Smooth muscle cell (in vitro differentiated cells): ENCODE results near the gene SCIMP. TPM values are rescaled to one million over a fixed set of nuclear protein-coding genes. Genes with fewer than 3 reads are reported as not detected.

Experiments
- DNase-seq: peaks from one replicate; lab custom pipeline; 2025; ENCODE audit not compliant: unreplicated experiment; lab: John Stamatoyannopoulos, UW
- H2AFZ ChIP-seq: fragments of 200-600 bp; sonication (generic); 2 replicates; pipeline ENCODE4 v1.6.0; 2016; ENCODE audit warnings: antibody characterized with exemption, low read depth, mild to moderate bottlenecking
- H3F3A ChIP-seq: fragments of 200-600 bp; sonication (generic); 2 replicates; pipeline ENCODE4 v1.6.0; 2017; ENCODE audit warnings: antibody characterized with exemption, low read depth
- H3K27ac ChIP-seq: fragments of 200-600 bp; sonication (generic); 2 replicates; pipeline ENCODE4 v1.5.1; 2016; ENCODE audit warnings: low read depth, mild to moderate bottlenecking
- H3K27me3 ChIP-seq: fragments of 200-600 bp; sonication (generic); 2 replicates; pipeline ENCODE4 v1.6.1; 2016; ENCODE audit warnings: low read depth, mild to moderate bottlenecking
- H3K36me3 ChIP-seq: fragments of 200-600 bp; sonication (generic); 2 replicates; pipeline ENCODE4 v1.5.1; 2016; ENCODE audit warnings: low read depth
- H3K4me1 ChIP-seq: fragments of 200-600 bp; sonication (generic); 2 replicates; pipeline ENCODE4 v1.5.1; 2016; ENCODE audit warnings: low read depth
- H3K4me2 ChIP-seq: fragments of 200-600 bp; sonication (generic); 2 replicates; pipeline ENCODE4 v1.6.0; 2016; ENCODE audit warnings: mild to moderate bottlenecking
- H3K4me3 ChIP-seq: fragments of 200-600 bp; sonication (generic); 2 replicates; pipeline ENCODE4 v1.5.1; 2016; ENCODE audit warnings: mild to moderate bottlenecking
- H3K79me2 ChIP-seq: fragments of 200-600 bp; sonication (generic); 2 replicates; pipeline ENCODE4 v1.6.0; 2016; ENCODE audit warnings: low read depth, mild to moderate bottlenecking
- H3K9ac ChIP-seq: fragments of 200-600 bp; sonication (generic); 2 replicates; pipeline ENCODE4 v1.6.0; 2016; ENCODE audit warnings: low read depth
- H3K9me3 ChIP-seq: fragments of 200-600 bp; sonication (generic); replicated peaks from 2 replicates; pipeline ENCODE4 v1.5.1; 2016; ENCODE audit warnings: low read depth
- H4K20me1 ChIP-seq: fragments of 200-600 bp; sonication (generic); 2 replicates; pipeline ENCODE4 v1.6.0; 2016; ENCODE audit warnings: low read depth
- CTCF ChIP-seq: fragments of 200-600 bp; sonication (generic); IDR thresholded peaks from 2 replicates; pipeline ENCODE4 v1.5.1; 2017; ENCODE audit warnings: borderline replicate concordance, mild to moderate bottlenecking, antibody characterized with exemption; ENCODE audit not compliant: insufficient read depth, poor library complexity, severe bottlenecking
- WGBS: methylation state at CpG from one replicate; pipeline ENCODE4 v1.1.7; 2016; ENCODE audit warnings: low lambda C conversion rate; 5-methylcytosine and 5-hydroxymethylcytosine counted together
- polyA plus RNA-seq: library from polyadenylated mRNA; unstranded; fragments of >200 nt; fragmentation: Nextera tagmentation; extraction: Ambion mirVana; gene quantifications from 2 replicates; pipeline ENCODE4 v1.2.1, GENCODE V29; 2016
- total RNA-seq: library from RNA; depleted of rRNA; stranded (reverse); fragments of >200 nt; gene quantifications from 2 replicates; pipeline ENCODE4 v1.2.3, GENCODE V29; 2014

Gene SCIMP
- total and polyA plus RNA-seq, 2 experiments from 2014 or later = 0.07 TPM; not detected in 1

DNA sequence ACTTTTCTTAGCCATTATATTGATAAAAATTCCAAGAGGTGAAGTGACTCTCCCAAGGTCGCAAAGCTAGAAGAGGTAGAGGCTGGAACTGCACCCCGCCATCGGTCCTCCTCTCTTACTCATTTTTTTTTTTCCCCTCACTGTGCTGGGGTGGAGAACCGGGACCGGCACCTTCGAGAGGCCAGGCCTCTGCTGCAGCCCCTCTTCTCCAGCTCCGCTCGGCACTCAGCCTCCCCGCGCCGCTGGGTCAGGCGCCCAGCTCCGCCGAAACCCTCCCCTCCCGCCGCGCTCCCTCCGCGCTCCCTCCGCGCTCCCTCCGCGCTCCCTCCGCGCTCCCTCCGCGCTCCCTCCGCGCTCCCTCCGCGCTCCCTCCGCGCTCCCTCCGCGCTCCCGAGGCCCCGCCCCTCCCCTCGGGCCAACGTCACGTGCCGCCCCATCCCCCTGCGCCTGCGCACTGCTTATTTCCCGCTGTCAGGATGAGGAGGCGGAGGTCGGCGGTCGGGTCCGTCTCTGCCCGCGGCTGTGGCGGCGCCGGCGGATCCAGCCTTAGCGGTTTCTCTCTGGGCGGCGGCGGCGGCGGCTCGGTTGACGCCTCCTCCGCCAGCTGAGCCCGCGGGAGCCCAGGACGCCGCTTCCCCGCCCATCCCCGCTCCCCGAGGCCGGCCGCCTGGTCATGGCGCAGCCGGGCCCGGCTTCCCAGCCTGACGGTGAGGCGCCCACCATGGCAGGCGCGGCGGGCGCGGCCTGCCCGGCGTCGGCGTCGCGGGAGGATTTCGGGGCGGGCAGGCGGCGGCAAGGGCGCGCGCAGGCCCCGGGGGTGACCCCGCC lies 47.4 kb upstream of the SCIMP start, which contains the start of gene RABEP1:
Gene RABEP1 (plus strand): TSS at position 471 of the 828 bp plus-strand sequence. CDS start 203 bp downstream, at position 674.
- no peaks in the 10 kb centered on the region for H3K36me3 ChIP-seq
- WGBS = under 1% methylated on average over 52 of the region's 98 CpGs
- H3K9me3 ChIP-seq = no peaks in the 10 kb centered on the region
- TF ChIP-seq CTCF = no peak
- H3K27me3 ChIP-seq = no peaks in the 10 kb centered on the region
- H3K4me3 ChIP-seq = peak within 1 kb of the TSS; percentile 93
- H3K4me1 ChIP-seq = peaks cover 9% of the 10 kb centered on the region
- peak; percentile 84 for DNase-seq
- H4K20me1 ChIP-seq = peaks cover 44% of the 10 kb centered on the region
- peak within 1 kb of the TSS; percentile 75 for H3K27ac ChIP-seq
- H3F3A ChIP-seq = peaks cover 14% of the 10 kb centered on the region
- H2AFZ ChIP-seq = peak within 1 kb of the TSS; percentile 61
- H3K79me2 ChIP-seq = peaks cover 44% of the 10 kb centered on the region
- H3K4me2 ChIP-seq = peak within 1 kb of the TSS; percentile 95
- peak within 1 kb of the TSS; percentile 86 for H3K9ac ChIP-seq

GRCh38 chr17:5272322-5272721 lies 37.7 kb upstream of the SCIMP start:
- WGBS = 82% methylated on average over 6 of the region's 6 CpGs
- Histone ChIP-seq H3K4me2 (no peak overlapping the region), H3K4me1 (no peaks in the 10 kb centered on the region), H4K20me1 (no peaks in the 10 kb centered on the region), H3K36me3 (no peaks in the 10 kb centered on the region), H2AFZ (no peak overlapping the region), H3K27ac (no peak overlapping the region), H3K9ac (no peak overlapping the region), H3K27me3 (no peaks in the 10 kb centered on the region), H3F3A (no peaks in the 10 kb centered on the region), H3K9me3 (no peaks in the 10 kb centered on the region), H3K79me2 (no peaks in the 10 kb centered on the region), H3K4me3 (no peak overlapping the region)
- no peak for DNase-seq
- TF ChIP-seq CTCF = no peak

GRCh38 chr17:5269241-5269960 lies 34.7 kb upstream of the SCIMP start:
- no peak overlapping the region for H3K4me2 ChIP-seq
- no peaks in the 10 kb centered on the region for H3K4me1 ChIP-seq
- H3K27ac ChIP-seq = no peak overlapping the region
- no peaks in the 10 kb centered on the region for H3F3A ChIP-seq
- TF ChIP-seq CTCF = no peak
- WGBS = 91% methylated on average over 4 of the region's 4 CpGs
- H3K4me3 ChIP-seq = no peak overlapping the region
- no peak overlapping the region for H3K9ac ChIP-seq
- no peaks in the 10 kb centered on the region for H4K20me1 ChIP-seq
- H3K36me3 ChIP-seq = no peaks in the 10 kb centered on the region
- H3K9me3 ChIP-seq = no peaks in the 10 kb centered on the region
- no peaks in the 10 kb centered on the region for H3K79me2 ChIP-seq
- DNase-seq = no peak
- H2AFZ ChIP-seq = no peak overlapping the region
- no peaks in the 10 kb centered on the region for H3K27me3 ChIP-seq
